Measurements from ENCODE around the gene CNTFR.

DNA sequence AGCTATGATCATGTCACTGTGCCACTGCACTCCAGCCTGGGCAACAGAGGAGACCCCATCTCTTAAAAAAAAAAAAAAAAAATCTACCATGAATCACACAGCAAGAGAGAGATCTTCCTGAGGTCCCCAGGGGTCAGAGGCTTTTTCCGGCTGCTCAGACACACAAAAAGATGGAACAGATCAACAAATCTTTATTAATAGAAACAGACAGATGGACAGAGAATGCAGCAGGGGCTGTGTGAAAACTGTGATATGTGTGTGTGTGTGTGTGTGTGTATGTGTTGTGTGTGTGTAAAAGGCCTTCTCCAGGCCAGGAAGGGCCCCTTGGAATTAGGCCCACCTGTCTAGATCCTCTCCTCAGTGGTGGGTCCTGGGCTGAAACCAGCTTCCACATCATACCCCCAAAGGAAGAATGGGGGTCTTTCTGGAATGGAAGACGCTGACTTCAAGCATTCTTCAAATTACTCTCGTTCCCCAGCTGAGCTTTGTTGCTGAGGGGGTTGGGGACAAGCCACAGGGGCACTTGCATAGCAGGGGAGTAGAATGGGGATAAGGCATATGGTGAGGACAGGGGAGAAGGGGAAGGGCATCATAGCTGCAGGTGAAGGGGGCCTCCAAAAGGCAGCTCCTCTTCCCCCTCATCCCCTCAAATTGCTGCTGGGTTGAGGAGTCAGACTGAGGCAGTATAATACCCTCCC, 45.2 kb upstream of the CNTFR start:
- no peak for TF ChIP-seq POLR2A (IDR thresholded peaks at IDR 0.05)
- TF ChIP-seq, protein P1, sequence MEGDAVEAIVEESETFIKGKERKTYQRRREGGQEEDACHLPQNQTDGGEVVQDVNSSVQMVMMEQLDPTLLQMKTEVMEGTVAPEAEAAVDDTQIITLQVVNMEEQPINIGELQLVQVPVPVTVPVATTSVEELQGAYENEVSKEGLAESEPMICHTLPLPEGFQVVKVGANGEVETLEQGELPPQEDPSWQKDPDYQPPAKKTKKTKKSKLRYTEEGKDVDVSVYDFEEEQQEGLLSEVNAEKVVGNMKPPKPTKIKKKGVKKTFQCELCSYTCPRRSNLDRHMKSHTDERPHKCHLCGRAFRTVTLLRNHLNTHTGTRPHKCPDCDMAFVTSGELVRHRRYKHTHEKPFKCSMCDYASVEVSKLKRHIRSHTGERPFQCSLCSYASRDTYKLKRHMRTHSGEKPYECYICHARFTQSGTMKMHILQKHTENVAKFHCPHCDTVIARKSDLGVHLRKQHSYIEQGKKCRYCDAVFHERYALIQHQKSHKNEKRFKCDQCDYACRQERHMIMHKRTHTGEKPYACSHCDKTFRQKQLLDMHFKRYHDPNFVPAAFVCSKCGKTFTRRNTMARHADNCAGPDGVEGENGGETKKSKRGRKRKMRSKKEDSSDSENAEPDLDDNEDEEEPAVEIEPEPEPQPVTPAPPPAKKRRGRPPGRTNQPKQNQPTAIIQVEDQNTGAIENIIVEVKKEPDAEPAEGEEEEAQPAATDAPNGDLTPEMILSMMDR (IDR thresholded peaks at IDR 0.05), result no peak

All from body of pancreas (tissue), 4 donors.